ENCODE results near the gene KLHDC9. TPM values are rescaled to one million over a fixed set of nuclear protein-coding genes. Genes with fewer than 3 reads are reported as not detected.

The KLHDC9 gene
- total and polyA plus RNA-seq, 9 of the 15 experiments (the other 6 are each of a cell fraction or from before 2014, with no cell fraction given) = not detected

DNA sequence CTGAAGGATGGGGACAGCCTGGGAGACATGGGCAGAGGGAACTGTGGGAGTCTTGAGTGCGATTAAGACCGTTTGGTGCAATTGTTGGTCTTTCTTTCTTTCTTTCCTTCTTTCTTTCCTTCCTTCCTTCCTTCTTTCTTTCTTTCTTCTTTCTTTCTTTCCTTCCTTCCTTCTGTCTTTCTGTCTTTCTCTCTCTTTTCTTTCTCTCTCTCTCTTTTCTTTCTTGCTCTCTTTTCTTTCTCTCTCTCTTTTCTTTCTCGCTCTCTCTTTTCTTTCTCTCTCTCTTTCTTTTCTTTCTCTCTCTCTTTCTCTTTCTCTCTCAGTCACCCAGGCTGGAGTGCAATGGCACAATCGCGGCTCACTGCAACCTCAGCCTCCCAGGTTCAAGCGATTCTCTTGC, 2.9 kb upstream of the KLHDC9 start:
- POLR2A ChIA-PET = interaction anchor here (0.9 kb wide), 1 partner anchor 10 kb away, joined by 3 read pairs; no protein-coding TSS in a partner anchor
- Histone ChIP-seq H3K4me1 (replicated peaks in 1 of 2; ENCODE audit: control insufficient read depth in 2 of 2, insufficient read depth in 2 of 2, low read length in 2 of 2) (peaks cover 0 to 7% of the 10 kb centered on the region in 2 experiments; a peak in 1 of 5 replicates), H3K36me3 (ENCODE audit: control insufficient read depth, insufficient read depth, low read length) (peaks cover 15% of the 10 kb centered on the region; the same call in 2 of the 3 replicates), H3K9ac (ENCODE audit: insufficient read depth in 1 of 2, low read depth in 2 of 2, low read length in 2 of 2) (no peak overlapping the region), H3K4me3 (no peak overlapping the region), H3K79me2 (ENCODE audit: control insufficient read depth, insufficient read depth, low read length) (no peaks in the 10 kb centered on the region), H3K9me3 (replicated peaks; ENCODE audit: control insufficient read depth, insufficient read depth, low read depth, low read length) (peaks cover 4% of the 10 kb centered on the region; the same call in 1 of the 2 replicates), H4K20me1 (replicated peaks; ENCODE audit: control insufficient read depth, insufficient read depth, low read length) (no peaks in the 10 kb centered on the region), H3K9me1 (ENCODE audit: control insufficient read depth, insufficient read depth, low read length) (no peaks in the 10 kb centered on the region), H3K27me3 (ENCODE audit: control insufficient read depth in 2 of 2, insufficient read depth in 2 of 2, low read length in 2 of 2) (no peaks in the 10 kb centered on the region), H3K4me2 (ENCODE audit: insufficient read depth, low read length) (no peak overlapping the region), H3K27ac (ENCODE audit: extremely low read depth, low read depth, low read length) (no peak overlapping the region), H2AFZ (ENCODE audit: low read depth, low read length) (no peak overlapping the region)
- WGBS (ENCODE audit: insufficient coverage, low coverage, missing lambda C conversion rate) = 7% methylated on average over 5 of the region's 6 CpGs
- no peak for ATAC-seq
- no peak for DNase-seq (ENCODE audit: extremely low read depth in 1 of 4, low spot score in 3 of 4)
- TF ChIP-seq, protein P1, sequence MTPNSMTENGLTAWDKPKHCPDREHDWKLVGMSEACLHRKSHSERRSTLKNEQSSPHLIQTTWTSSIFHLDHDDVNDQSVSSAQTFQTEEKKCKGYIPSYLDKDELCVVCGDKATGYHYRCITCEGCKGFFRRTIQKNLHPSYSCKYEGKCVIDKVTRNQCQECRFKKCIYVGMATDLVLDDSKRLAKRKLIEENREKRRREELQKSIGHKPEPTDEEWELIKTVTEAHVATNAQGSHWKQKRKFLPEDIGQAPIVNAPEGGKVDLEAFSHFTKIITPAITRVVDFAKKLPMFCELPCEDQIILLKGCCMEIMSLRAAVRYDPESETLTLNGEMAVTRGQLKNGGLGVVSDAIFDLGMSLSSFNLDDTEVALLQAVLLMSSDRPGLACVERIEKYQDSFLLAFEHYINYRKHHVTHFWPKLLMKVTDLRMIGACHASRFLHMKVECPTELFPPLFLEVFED (CRISPR knock-in tag; conservative IDR thresholded peaks at IDR 0.05) = peak; percentile 61; the same call in 1 of the 2 replicates
- TF ChIP-seq NFIC (IDR thresholded peaks at IDR 0.05) (0 out of 2 replicates have a peak, but pooled peaks have one; percentile 2), NCOA2 (IDR thresholded peaks at IDR 0.05; ENCODE audit: partially characterized antibody in 2 of 2) (no peak)
- TF ChIP-seq, protein P2, sequence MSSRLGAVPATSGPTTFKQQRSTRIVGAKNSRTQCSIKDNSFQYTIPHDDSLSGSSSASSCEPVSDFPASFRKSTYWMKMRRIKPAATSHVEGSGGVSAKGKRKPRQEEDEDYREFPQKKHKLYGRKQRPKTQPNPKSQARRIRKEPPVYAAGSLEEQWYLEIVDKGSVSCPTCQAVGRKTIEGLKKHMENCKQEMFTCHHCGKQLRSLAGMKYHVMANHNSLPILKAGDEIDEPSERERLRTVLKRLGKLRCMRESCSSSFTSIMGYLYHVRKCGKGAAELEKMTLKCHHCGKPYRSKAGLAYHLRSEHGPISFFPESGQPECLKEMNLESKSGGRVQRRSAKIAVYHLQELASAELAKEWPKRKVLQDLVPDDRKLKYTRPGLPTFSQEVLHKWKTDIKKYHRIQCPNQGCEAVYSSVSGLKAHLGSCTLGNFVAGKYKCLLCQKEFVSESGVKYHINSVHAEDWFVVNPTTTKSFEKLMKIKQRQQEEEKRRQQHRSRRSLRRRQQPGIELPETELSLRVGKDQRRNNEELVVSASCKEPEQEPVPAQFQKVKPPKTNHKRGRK (tag; IDR thresholded peaks at IDR 0.05) = peak; percentile 89
- in situ Hi-C loops (cut with MboI) = loop anchor here (10.0 to 25.0 kb wide), 2 partner anchors 100 to 258 kb away; no protein-coding TSS in a partner anchor
- intact Hi-C loops (cut with micrococcal nuclease) = loop anchor here (5.0 kb wide), 1 partner anchor 258 kb away; no protein-coding TSS in a partner anchor
- no TSS peak for BruUV-seq (replicated peaks)
- no peak for FAIRE-seq
- CTCF ChIA-PET (ENCODE audit: low intra/inter-chr PET ratio) = no interaction called here

Measured in K562 (cell line).